Brain microvascular endothelial cell (primary cell): ENCODE results near the gene SH3BP4.

Experiments
- DNase-seq: peaks from one replicate; pipeline ENCODE4 v3.0.0-alpha.2; 2020
- H3K27ac ChIP-seq: fragments of 250-450 bp; sonication (Bioruptor Pico); 2 replicates; pipeline ENCODE4 v1.5.1; 2020; ENCODE audit warnings: mild to moderate bottlenecking, moderate library complexity
- H3K27me3 ChIP-seq: fragments of 250-450 bp; sonication (Bioruptor Pico); replicated peaks from 2 replicates; pipeline ENCODE4 v1.5.1; 2020; ENCODE audit warnings: mild to moderate bottlenecking
- H3K36me3 ChIP-seq: fragments of 250-450 bp; sonication (Bioruptor Pico); replicated peaks from 2 replicates; pipeline ENCODE4 v1.5.1; 2020; ENCODE audit warnings: mild to moderate bottlenecking
- H3K4me3 ChIP-seq: 2 replicates; pipeline ENCODE4 v1.5.1; 2011; ENCODE audit warnings: low read depth, mild to moderate bottlenecking, control low read depth, low read length, moderate library complexity
- in situ Hi-C: cut with HindIII; loops from 2 replicates; pipeline ENCODE4 v1.10.0; 2017; ENCODE audit warnings: low sequenced_read_pairs, low pct_ligation_motif_present
- TF ChIP-seq, protein P1 (sequence below): IDR thresholded peaks from 2 replicates; pipeline ENCODE4 v1.5.1; 2011; ENCODE audit warnings: low read depth, mild to moderate bottlenecking, moderate library complexity, low read length, control low read depth, inconsistent platforms; ENCODE audit errors: missing control alignments

SH3BP4 gene

GRCh38 chr2:234949762-234950434 lies 1.9 kb upstream of the SH3BP4 start:
- DNase-seq, result peak; percentile 99
- in situ Hi-C loops, result no loop called here

DNA sequence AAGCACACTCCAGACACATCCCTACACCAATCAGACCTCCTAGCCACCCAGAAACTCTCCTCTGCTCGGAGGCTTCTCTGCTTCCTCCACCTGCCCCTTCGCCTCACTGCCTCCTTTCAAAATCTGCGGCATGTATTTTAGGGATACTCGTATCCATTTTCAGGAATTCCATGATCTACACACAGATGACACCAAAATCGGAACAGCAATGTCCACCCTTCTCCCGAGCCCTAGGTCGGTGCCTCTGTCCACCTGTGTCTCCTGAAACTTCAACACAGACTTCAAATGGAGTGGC lies 1.4 kb upstream of the SH3BP4 start:
- TF ChIP-seq, protein P1, sequence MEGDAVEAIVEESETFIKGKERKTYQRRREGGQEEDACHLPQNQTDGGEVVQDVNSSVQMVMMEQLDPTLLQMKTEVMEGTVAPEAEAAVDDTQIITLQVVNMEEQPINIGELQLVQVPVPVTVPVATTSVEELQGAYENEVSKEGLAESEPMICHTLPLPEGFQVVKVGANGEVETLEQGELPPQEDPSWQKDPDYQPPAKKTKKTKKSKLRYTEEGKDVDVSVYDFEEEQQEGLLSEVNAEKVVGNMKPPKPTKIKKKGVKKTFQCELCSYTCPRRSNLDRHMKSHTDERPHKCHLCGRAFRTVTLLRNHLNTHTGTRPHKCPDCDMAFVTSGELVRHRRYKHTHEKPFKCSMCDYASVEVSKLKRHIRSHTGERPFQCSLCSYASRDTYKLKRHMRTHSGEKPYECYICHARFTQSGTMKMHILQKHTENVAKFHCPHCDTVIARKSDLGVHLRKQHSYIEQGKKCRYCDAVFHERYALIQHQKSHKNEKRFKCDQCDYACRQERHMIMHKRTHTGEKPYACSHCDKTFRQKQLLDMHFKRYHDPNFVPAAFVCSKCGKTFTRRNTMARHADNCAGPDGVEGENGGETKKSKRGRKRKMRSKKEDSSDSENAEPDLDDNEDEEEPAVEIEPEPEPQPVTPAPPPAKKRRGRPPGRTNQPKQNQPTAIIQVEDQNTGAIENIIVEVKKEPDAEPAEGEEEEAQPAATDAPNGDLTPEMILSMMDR, result no peak
- in situ Hi-C loops, result no loop called here
- H3K36me3 ChIP-seq, result no peaks in the 10 kb centered on the region
- H3K27ac ChIP-seq, result peak overlapping the region; percentile 95
- no peak overlapping the region for H3K4me3 ChIP-seq
- DNase-seq, result no peak
- no peaks in the 10 kb centered on the region for H3K27me3 ChIP-seq

More at GRCh38 chr2:234949762-234950434, 1.9 kb upstream of the SH3BP4 start:
- TF ChIP-seq, protein P1, result no peak
- no peaks in the 10 kb centered on the region for H3K27me3 ChIP-seq
- H3K36me3 ChIP-seq, result no peaks in the 10 kb centered on the region
- peak overlapping the region; percentile 95 for H3K27ac ChIP-seq
- no peak overlapping the region for H3K4me3 ChIP-seq

GRCh38 chr2:234950730-234951663 lies 820 bp upstream of the SH3BP4 start:
- Histone ChIP-seq H3K4me3 (peak overlapping the region; percentile 63), H3K27ac (peak overlapping the region; percentile 95), H3K27me3 (no peaks in the 10 kb centered on the region), H3K36me3 (no peaks in the 10 kb centered on the region)
- in situ Hi-C loops, result no loop called here
- DNase-seq, result peak; percentile 58
- TF ChIP-seq, protein P1, result peak; percentile 28

- H3K27ac ChIP-seq, result peak overlapping the region; percentile 69
- no peaks in the 10 kb centered on the region for H3K36me3 ChIP-seq
- no peaks in the 10 kb centered on the region for H3K27me3 ChIP-seq
- in situ Hi-C loops, result no loop called here
- peak overlapping the region; percentile 79 for H3K4me3 ChIP-seq
- TF ChIP-seq, protein P1, result no peak
- no peak for DNase-seq
Measured at GRCh38 chr2:234952270-234953115, 676 bp downstream of the SH3BP4 start.

- TF ChIP-seq, protein P1, result no peak
- DNase-seq, result no peak
- H3K27me3 ChIP-seq, result no peaks in the 10 kb centered on the region
- peak overlapping the region; percentile 79 for H3K4me3 ChIP-seq
- in situ Hi-C loops, result no loop called here
- peak overlapping the region; percentile 69 for H3K27ac ChIP-seq
- no peaks in the 10 kb centered on the region for H3K36me3 ChIP-seq
Measured at GRCh38 chr2:234953116-234954031, 1.6 kb downstream of the SH3BP4 start.
